ENCODE data around the gene CCDC47. TPM values are rescaled to one million over a fixed set of nuclear protein-coding genes. Genes with fewer than 3 reads are reported as not detected.

Gene CCDC47
- total RNA-seq, 4 donors from 2014 or later, result 55.9 to 66.4 (median 63.7) TPM

- no peak overlapping the region for H3K27ac ChIP-seq
- H3K9me3 ChIP-seq, result no peaks in the 10 kb centered on the region
- TF ChIP-seq CTCF (IDR thresholded peaks at IDR 0.05), result no peak
- no peak for TF ChIP-seq POLR2A (IDR thresholded peaks at IDR 0.05)
- H3K4me3 ChIP-seq, result no peak overlapping the region
- H3K27me3 ChIP-seq, result no peaks in the 10 kb centered on the region
- 38 to 64% methylated on average over 3 of the region's 3 CpGs for WGBS, 2 donors
- no peak for DNase-seq
- H3K4me1 ChIP-seq, result peaks cover 0 to 15% (median 6%) of the 10 kb centered on the region in 3 donors
- H3K36me3 ChIP-seq, result peaks cover 18 to 100% (median 43%) of the 10 kb centered on the region in 3 donors
- intact Hi-C loops (cut with DNase I), result no loop called here
Observed at GRCh38 chr17:63792055-63792729, 18.8 kb upstream of the CCDC47 start.

- TF ChIP-seq CTCF (IDR thresholded peaks at IDR 0.05) (no peak), POLR2A (IDR thresholded peaks at IDR 0.05) (no peak)
- peaks cover 18 to 85% (median 36%) of the 10 kb centered on the region in 3 donors for H3K36me3 ChIP-seq
- intact Hi-C loops (cut with DNase I), result no loop called here
- H3K4me1 ChIP-seq, result peaks cover 0 to 35% (median 6%) of the 10 kb centered on the region in 3 donors
- H3K9me3 ChIP-seq, result no peaks in the 10 kb centered on the region
- no peaks in the 10 kb centered on the region for H3K27me3 ChIP-seq
- WGBS, 2 donors, result 90 to 95% methylated on average over 6 of the region's 6 CpGs
- H3K4me3 ChIP-seq, result no peak overlapping the region
- no peak overlapping the region for H3K27ac ChIP-seq
- DNase-seq, result no peak
Observed at GRCh38 chr17:63790057-63790456, 16.7 kb upstream of the CCDC47 start.

GRCh38 chr17:63786971-63787711 is 13.7 kb upstream of the CCDC47 start:
- no peak overlapping the region for H3K4me3 ChIP-seq
- no peaks in the 10 kb centered on the region for H3K27me3 ChIP-seq
- H3K9me3 ChIP-seq, result no peaks in the 10 kb centered on the region
- WGBS, 2 donors, result 59 to 93% methylated on average over 10 to 11 of the region's 13 CpGs
- intact Hi-C loops (cut with DNase I), result no loop called here
- peak overlapping the region; percentile 2 to 72 (median 53) for H3K27ac ChIP-seq
- peaks cover 6 to 80% (median 28%) of the 10 kb centered on the region in 3 donors for H3K36me3 ChIP-seq
- H3K4me1 ChIP-seq, result peaks cover 0 to 50% (median 3%) of the 10 kb centered on the region in 3 donors
- no peak for DNase-seq
- no peak for TF ChIP-seq POLR2A (IDR thresholded peaks at IDR 0.05)

- TF ChIP-seq CTCF (IDR thresholded peaks at IDR 0.05) (no peak), POLR2A (IDR thresholded peaks at IDR 0.05) (no peak)
- no peak for DNase-seq
- WGBS, 2 donors, result 91 to 100% methylated on average over 1 of the region's 1 CpG
Observed at GRCh38 chr17:63786117-63786516, 12.7 kb upstream of the CCDC47 start.

GRCh38 chr17:63785556-63785955 is 12.2 kb upstream of the CCDC47 start:
- no peak for TF ChIP-seq CTCF (IDR thresholded peaks at IDR 0.05)
- H3K27me3 ChIP-seq, result no peaks in the 10 kb centered on the region
- intact Hi-C loops (cut with DNase I), result no loop called here
- no peak for DNase-seq
- no peaks in the 10 kb centered on the region for H3K9me3 ChIP-seq
- H3K36me3 ChIP-seq, result peaks cover 6 to 68% (median 28%) of the 10 kb centered on the region in 3 donors
- H3K4me1 ChIP-seq, result peaks cover 4 to 58% (median 6%) of the 10 kb centered on the region in 3 donors
- WGBS, 2 donors, result 88 to 100% methylated on average over 1 of the region's 1 CpG
- peak overlapping the region in 1 of 4 donors; percentile 62 for H3K27ac ChIP-seq
- no peak overlapping the region for H3K4me3 ChIP-seq

More at GRCh38 chr17:63786117-63786516, 12.7 kb upstream of the CCDC47 start:
- Histone ChIP-seq H3K27me3 (no peaks in the 10 kb centered on the region), H3K4me3 (no peak overlapping the region), H3K9me3 (no peaks in the 10 kb centered on the region), H3K27ac (peak overlapping the region in 2 of 4 donors; percentile 62 to 72), H3K36me3 (peaks cover 6 to 73% (median 28%) of the 10 kb centered on the region in 3 donors), H3K4me1 (peaks cover 0 to 53% (median 3%) of the 10 kb centered on the region in 3 donors)
- intact Hi-C loops (cut with DNase I), result no loop called here
